AG08395 (cell line): ENCODE measurements around the gene CDK16.
"Not testable (repeated sequence)": the region's sequence is repeated elsewhere in the genome, so short reads cannot be mapped to it uniquely, and the experiment has no call there.

Experiments
- DNase-seq: peaks from one replicate; pipeline ENCODE4 v3.0.0; 2012; ENCODE audit warnings: mixed read lengths, low spot score

CDK16 gene

GRCh38 chrX:47250017-47250347 lies 31.5 kb downstream of the CDK16 start:
- no peak for DNase-seq

- DNase-seq, result not testable (repeated sequence)
Observed at GRCh38 chrX:47257620-47258019, 39.1 kb downstream of the CDK16 start.

GRCh38 chrX:47264483-47265173 lies 46.1 kb downstream of the CDK16 start:
- DNase-seq, result no peak

GRCh38 chrX:47266643-47267042 lies 48.2 kb downstream of the CDK16 start:
- DNase-seq, result no peak

- no peak for DNase-seq
Observed at GRCh38 chrX:47272013-47272408, 53.5 kb downstream of the CDK16 start.

- no peak for DNase-seq
Observed at GRCh38 chrX:47273011-47273730, 54.7 kb downstream of the CDK16 start.

GRCh38 chrX:47278691-47279090 lies 60.2 kb downstream of the CDK16 start:
- DNase-seq, result peak; percentile 52
